NCI-H2107 (cell line): ENCODE measurements around the gene MAP1S.
A peak's percentile ranks its signal among the peaks of the same experiment; 100 is the strongest.

Experiments
- DNase-seq: peaks from one replicate; lab custom pipeline; 2025; lab: John Stamatoyannopoulos, UW

The MAP1S gene, protein sequence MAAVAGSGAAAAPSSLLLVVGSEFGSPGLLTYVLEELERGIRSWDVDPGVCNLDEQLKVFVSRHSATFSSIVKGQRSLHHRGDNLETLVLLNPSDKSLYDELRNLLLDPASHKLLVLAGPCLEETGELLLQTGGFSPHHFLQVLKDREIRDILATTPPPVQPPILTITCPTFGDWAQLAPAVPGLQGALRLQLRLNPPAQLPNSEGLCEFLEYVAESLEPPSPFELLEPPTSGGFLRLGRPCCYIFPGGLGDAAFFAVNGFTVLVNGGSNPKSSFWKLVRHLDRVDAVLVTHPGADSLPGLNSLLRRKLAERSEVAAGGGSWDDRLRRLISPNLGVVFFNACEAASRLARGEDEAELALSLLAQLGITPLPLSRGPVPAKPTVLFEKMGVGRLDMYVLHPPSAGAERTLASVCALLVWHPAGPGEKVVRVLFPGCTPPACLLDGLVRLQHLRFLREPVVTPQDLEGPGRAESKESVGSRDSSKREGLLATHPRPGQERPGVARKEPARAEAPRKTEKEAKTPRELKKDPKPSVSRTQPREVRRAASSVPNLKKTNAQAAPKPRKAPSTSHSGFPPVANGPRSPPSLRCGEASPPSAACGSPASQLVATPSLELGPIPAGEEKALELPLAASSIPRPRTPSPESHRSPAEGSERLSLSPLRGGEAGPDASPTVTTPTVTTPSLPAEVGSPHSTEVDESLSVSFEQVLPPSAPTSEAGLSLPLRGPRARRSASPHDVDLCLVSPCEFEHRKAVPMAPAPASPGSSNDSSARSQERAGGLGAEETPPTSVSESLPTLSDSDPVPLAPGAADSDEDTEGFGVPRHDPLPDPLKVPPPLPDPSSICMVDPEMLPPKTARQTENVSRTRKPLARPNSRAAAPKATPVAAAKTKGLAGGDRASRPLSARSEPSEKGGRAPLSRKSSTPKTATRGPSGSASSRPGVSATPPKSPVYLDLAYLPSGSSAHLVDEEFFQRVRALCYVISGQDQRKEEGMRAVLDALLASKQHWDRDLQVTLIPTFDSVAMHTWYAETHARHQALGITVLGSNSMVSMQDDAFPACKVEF

DNA sequence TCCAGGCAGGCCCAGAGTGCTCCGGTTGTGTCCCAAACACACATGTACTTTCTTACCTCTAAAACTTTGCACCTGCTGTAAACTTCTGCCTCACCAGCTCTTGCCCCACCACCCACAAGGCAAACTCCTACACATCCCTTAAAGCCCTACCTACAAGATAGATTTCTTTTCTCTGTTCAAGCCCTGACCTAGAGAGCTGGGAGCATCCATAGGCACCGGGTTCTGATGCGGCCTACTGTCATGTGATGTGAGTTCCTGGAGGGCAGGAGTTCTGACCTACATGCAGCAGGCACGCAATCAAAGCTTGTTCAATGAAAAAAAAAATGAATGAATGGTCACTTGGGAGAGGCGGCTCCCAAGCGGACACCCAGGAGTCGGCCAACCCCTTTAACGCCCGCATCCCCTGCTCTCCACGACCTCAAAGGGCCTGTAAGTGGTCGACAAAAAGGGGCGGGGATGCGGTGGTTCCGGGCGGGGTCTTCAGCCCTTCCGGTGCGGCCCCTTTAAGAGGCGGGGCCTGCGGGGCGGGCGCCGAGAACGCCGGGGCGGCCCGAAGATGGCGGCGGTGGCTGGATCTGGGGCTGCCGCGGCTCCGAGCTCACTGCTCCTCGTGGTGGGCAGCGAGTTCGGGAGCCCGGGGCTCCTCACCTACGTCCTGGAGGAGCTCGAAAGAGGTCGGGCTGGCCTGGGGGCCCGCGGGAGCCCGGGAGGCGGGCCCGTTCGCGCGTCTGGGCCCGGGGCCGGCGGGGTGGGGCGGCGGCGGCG is at the start of gene MAP1S:
Gene MAP1S, plus strand, starts transcription at position 534 of the 765 bp plus-strand sequence. Its CDS starts 23 bp downstream, at position 557.
- DNase-seq = no peak

DNA sequence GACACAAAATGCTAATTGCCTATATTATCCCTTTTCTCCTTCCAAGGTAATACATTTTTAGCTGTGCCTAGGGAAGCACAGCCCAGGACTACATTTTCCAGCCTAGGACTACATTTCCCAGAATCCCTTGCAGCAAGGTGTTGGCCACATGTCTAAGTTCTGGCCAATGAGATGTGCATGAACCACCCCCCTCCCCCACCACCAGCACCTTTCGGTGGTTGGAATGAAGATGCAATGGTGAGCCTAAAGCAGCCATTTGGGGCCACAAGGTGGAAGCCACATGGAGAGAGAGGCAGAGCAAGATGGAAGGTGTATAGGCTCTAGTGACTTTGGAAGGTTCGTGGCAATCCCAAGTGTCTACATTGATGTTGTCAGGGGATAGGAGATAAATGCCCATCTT is 47.4 kb upstream of the MAP1S start:
- DNase-seq = no peak

DNA sequence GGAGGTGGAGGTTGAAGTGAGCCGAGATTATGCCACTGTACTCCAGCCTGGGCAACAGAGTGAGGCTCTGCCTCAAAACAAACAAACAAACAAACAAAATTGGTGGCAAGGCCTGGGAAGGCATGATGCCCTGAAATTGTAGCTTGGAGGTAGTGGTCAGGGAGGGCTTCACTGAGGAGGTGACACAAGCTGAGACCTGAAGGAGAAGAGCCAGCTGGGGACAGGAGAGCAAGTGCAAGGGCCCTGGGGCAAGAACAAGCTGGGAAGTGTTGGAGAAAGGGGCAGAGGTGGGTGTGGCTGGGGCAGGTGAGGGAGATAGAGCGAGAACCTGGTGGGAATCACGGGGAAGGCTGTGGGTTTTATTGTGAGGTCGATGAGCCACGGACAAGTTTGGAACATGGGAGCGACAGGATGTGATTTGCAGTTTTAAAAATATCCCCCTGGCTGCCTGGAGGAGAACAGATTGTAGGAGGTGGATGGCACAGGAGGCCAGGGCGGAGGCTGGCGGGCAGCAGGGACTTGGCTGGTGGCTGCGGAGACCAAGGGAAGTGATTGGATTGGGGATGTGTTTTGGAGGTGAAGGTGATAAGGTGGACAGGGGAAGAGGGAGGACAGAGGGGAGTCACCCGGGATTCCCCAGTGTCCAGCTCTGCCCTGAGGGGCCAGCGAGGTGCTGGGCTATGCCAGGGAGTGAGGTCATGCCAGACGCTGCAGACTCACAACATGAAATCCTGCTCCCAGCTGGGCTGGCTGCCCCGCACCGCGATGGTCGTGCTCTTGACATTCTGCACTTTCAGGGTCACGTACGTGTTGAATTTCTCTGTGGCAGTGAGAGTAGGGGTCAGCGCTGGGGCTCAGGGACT is 45.1 kb upstream of the MAP1S start:
- DNase-seq = no peak

DNA sequence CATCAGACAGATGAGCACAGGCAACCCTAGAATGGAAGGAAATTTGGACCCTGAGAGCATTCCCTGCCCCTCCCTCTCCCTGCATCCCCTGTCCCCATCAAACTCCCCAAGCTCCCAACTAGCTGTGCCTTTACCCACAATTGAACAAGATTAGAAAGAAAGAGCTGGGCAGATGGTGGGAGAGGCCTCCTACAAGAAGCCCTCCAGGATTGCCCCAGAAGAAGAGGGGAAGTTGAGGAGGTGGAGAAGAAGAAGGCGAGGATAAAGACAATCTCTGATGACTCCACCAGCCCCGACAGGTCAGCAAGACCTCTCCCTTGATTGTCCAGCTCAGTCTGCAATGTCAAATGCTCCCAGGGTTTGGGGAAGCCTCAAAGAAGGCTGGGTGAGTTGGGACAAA is 43.0 kb upstream of the MAP1S start:
- DNase-seq = no peak

DNA sequence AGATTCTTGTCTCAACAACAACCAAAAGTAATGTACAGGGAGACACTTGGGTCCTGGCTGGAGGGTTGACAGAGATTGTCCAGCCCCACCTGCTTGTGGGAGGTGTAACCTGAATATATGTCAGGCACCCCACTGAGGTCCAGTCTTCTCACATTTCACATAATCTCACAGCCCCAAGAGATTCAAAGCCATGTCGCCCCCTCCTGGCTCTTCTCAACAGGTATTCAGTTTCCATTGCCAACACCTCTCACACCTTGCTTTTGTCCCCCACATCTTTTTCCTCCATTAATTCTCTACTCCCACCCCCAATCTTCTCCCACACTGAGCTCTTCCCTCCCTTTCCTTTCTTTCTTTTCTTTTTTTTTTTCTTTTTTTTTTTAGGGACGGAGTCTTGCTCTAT is 42.3 kb upstream of the MAP1S start:
- DNase-seq = no peak

DNA sequence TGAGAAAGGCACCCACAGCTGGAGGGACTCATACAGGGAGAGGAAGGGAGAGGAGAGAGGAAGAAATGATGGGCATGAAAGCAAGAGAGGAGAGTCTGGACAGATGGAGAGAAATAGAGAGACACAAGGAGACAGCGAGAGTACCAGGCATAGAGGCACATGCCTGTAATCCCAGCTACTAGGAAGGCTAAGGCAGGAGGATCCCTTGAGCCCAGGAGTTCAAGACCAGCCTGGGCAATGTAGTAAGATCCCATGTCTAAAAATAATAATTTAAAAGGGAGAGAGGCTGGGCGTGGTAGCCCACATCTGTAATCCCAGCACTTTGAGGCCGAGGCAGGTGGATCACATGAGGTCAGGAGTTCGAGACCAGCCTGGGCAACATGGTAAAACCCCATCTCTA is 40.4 kb upstream of the MAP1S start:
- DNase-seq = no peak

DNA sequence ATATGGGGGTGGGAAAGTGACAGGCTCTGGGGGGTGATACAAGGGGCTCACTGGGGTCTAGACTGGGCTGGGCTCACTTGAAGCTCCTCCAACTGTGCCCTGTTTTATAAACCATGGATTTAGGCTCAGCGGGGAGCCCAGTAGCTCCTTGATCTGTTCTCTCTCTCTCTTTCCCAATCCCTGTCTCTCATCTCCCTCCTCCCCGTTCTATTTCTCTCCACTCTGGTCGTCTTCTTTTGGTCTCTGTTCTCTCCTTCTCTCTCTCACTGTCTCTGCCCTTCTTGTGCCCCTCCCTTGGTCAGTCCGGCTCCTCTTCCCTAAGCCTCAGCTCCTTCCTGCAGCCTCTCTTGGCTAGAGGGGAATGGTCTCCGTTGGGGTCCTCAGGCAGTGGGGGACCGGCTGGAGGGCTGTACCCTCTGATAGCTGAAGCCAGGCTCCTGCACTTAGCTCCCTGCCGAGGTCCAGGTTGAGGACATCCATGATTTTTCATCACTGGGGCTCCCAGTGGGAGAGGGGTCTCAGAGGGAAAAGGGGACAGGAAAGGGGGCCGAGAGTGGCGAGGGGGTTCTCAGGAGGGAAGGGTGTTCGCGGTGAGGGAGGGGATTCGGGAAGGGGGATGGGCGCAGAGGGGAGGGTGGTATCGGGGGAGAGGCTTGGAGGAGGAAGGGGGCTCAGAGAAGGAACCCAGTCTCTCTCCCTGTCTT is 39.6 kb upstream of the MAP1S start:
- no peak for DNase-seq

DNA sequence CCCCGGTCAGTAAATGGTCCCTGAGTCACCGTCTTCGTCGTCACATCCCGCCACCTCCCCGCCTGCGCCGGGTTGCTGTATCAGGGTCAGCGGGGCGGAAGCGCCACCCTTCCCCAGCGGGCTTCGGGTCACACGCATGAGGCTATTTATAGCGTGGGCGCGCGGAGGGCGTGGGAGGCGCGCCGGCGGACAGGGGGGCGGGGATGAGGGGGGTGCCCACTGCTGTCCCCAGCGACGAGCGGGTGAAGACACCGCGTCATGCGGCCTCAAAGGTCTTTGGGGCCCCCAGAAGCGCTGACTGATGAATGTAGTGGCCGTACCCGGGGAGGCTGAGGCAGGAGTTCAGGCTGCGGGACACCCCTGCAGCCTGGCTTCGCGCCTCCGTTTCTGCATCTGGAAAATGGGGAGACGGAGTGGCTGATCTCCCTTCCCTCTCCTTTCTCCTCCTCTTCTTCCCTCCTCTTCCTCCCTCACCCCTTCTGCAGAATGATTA is 39.0 kb upstream of the MAP1S start:
- no peak for DNase-seq

DNA sequence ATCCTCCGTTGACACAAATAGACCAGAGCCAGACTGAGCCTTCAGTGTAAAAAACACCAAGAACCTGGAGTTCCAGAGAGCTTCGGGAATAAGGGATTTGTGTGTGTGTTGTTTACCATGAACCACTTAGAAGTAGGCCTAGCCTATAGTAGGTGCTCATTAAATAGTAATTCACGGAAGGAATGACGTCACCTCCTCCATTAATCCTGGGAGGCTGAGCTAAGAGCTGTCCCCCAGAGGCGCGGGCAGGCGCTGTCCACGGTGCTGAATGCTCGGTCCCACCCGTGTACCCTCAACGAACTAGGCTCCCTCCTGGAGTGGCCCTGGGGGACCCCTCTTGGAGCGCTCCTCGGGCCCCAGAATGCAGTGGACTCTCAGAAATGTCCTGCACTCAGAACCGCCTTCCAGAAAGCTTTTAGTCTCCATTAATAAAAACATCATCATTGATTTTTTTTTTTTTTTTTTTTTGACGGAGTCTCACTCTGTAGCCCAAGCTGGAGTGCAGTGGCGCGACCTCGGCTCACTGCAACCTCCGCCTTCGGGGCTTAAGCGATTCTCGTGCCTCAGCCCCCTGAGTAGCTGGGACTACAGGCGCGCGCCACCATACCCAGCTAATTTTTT is 37.7 kb upstream of the MAP1S start:
- no peak for DNase-seq

DNA sequence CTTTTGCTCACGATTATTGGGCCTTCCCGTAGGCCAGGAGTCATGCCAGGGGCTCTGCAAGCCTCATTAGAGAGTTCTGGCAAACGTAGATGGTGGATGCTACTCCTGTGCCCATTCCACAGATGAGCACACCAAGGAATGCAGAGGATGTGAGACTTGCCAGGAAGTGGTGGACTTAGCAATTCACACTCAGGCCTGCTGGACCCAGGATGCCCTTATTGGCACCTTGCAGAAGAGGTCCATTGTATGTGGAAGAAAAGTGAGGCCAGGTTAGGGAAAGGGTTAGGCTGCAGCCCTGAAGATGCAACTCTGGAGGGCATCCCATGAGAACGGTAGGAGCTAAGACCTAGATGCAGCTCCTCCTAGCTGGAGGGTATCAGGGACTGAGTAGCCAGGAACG is 37.0 kb upstream of the MAP1S start:
- DNase-seq = no peak

DNA sequence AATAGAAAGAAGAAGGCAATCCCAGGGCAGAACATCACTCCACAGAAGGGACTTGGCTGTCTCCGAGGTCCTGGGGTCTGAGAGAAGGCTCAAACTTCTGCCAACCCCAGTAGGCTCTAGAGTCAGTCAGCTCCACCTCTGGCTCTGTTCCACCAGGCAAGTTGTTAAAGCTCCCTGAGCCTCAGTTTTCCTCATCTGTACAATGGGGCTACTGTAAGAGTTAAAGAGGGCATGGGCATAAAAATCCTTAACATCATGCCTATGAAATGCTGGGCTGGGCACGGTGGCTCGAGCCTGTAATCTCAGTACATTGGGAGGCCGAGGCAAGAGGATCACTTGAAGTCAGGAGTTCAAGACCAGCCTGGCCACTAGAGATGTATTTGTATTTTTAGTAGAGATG is 36.2 kb upstream of the MAP1S start:
- DNase-seq = no peak

DNA sequence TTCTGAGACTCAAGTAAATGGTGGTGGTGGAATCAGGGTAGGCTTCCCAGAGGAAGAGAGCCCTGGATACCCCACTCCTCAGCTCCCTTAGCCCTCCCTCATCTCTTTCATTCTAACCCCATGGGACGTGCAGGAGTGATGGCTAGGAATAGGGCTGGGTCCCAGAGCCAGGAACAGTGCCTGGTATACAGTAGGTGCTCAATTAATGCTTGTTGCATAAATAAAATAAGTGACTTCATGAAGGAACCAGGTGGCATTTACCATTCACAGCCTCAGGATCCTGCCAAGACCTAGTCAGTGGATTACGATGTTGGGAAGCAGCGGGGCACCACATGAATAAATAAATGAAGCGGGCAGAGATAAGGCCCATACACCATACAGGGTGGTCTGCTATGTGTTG is 35.0 kb upstream of the MAP1S start:
- DNase-seq = no peak

DNA sequence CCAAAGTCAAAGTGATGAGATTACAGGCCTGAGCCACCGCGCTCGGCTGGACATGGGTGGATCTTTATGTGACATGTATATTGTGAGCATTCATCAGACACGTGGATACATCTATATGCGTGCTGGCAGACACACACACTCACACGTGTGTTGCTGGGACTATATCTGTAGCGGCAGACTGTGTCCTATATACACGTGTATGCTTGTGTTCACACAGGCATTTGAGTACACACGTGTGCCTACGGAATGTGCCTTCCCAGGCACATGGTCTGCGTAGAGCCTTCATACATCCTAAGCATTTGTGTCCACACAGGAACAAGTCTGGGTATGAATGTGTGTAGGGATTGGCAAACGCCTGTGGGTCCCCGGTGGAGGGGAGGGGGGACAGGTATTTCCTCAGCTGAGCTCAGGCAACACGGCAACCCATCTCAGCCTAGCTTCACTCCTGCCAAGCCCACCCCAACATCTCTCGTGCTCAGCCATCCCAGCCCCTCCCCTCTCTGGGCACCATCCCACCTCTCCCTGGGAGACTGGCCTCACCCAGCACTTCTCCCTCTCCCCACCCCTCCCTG is 33.7 kb upstream of the MAP1S start:
- no peak for DNase-seq

DNA sequence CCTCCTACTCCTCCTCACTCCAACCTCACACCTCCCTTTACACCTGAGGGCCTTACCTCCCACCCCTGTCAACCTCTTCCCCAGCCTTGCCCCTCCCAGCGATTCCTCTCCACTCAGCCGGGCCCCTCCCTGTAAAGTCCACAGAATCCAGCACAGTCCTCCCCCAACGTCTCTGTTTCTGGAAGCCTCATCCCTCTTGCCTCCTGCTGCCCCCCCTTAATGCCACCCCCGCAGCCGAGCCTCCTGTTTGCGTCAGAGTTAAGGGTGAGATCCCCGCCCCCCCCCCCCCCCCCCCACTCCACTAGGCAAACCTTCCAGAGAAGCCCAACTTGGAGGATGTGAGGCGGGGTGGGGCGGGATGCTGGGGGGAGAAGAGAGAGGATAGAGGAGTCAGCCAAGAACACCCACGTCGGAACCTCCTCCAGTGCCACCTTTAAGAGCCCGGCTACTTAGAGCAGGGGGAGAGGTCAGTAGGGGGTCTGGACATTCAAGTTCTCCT is 33.2 kb upstream of the MAP1S start:
- no peak for DNase-seq

DNA sequence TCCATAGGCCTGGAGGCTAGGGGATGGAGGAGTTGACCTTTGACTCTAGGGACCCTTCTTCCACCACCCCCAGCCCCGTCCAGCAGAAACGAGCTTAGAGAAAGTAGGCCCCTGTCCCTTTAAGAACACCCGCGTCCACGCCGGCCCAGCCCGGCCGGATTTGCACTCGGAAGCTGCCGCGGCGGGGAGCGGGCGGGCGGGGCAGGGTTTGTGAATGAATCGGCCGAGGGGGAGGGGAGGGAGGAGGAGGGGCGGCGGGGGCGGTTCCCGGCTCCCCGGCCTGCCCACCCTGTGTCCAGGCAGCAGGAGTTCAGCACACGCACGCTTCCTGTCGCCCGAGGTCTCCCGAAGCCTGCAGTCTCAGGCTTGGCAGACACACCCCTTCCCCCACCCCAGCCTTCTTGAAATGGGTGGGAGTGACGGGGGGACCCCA is 32.7 kb upstream of the MAP1S start:
- no peak for DNase-seq

DNA sequence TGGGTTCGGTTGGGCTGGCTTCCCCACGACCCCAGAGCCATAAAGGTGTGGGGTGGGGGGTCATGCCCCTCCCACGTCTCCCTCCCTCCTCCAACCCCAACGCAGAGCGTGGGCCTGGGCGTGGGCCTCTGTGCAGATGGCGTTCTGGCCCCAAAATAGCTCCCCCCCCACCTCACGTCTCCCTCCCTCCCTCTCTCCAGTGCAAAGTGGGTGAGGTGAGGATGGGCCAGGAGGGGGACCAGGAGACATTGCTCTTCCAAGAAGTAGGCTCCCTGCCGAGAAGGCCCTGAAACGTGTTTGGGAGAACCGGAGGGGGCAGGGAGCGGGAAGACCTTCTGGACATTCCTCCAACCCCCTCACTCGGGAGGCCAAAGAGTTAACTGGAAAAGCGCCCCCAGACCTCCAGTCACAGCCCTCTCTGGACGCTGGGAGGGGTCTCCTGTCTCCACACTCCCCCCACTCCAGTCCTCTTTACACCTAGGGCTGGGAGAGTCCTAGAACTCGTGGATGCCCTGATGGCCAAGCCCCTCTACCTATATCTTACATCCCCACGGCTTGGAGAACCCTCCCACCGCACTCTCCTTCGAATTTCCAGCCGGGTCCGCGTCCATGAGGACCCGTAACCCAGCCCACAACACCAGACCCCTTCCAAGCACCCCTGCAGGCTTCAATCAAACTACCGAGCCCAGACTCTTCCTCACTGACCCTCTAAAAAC is 32.0 kb upstream of the MAP1S start:
- no peak for DNase-seq

DNA sequence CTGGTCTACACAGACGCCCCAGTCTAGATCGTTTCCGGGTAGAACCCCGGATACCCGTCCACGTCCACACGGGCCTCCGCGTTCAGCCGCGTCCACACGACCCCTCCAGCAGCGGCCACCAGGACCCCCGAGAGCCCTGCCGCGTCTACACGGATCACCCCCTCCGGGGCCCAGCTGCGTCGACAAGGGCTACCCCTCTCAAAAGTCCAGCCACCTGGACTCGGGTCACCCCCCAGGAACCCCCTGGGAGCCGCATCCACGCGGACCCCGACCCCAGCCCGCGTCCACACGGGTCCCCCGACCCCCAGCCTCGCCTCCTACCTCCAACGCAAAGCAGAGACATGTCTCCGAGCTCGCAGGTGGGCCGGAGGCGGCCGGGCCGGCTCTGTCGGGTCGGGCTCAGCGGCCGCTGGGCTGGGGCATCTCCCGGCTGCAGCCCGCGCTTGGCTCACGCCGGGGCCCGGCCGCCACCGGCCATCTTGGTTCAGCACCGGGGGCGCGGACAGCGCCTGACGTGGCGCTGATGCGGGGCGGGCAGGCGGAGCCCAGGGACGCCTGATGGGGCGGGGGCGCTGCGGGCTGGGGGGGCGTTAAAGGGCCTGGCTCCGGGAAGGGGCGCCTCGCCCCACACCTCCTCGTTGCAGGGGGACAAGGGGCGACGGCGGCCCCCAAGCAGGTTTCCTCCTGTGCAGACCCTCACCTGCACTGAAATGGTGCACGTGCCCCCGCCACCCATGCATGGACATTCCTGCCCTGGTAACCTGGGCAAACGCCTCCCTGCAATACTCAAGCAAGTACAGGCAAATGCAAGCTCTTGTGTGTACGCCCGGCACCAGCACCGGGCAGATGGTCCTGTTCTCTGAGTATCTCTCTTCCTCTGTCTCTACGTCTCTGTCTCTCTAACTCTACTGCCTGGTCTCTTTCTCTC is 31.2 kb upstream of the MAP1S start, which contains the start of gene UNC13A:
Gene UNC13A, minus strand, starts transcription at position 498 of the 928 bp plus-strand sequence. Its CDS starts 155 bp downstream, at position 343.
- DNase-seq = peak; percentile 28
